ENCODE data around the gene PTPRD.

DNA sequence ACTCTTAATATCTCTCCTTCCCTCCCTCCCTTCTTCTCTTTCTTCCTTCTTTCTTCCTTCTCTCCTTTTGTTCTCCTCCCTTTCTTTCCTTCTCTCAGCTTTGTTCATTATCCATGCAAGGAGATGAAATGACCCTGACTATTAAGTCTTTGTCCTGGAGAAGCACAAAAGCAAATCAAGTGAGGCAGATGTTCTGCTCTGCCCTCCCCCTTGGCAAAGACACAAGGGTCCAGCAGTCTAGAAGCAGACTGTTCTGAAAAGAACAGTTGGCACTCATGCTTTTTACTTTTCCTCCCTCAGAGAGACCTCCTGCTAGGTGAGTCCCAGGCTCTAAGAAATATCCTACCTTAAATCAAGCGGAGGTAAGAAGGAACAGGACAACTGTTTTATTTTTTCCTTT, 1745.7 kb downstream of the PTPRD start:
- TF ChIP-seq, protein P1, sequence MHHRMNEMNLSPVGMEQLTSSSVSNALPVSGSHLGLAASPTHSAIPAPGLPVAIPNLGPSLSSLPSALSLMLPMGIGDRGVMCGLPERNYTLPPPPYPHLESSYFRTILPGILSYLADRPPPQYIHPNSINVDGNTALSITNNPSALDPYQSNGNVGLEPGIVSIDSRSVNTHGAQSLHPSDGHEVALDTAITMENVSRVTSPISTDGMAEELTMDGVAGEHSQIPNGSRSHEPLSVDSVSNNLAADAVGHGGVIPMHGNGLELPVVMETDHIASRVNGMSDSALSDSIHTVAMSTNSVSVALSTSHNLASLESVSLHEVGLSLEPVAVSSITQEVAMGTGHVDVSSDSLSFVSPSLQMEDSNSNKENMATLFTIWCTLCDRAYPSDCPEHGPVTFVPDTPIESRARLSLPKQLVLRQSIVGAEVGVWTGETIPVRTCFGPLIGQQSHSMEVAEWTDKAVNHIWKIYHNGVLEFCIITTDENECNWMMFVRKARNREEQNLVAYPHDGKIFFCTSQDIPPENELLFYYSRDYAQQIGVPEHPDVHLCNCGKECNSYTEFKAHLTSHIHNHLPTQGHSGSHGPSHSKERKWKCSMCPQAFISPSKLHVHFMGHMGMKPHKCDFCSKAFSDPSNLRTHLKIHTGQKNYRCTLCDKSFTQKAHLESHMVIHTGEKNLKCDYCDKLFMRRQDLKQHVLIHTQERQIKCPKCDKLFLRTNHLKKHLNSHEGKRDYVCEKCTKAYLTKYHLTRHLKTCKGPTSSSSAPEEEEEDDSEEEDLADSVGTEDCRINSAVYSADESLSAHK (tag by site-specific recombination; IDR thresholded peaks at IDR 0.05), result no peak
- TF ChIP-seq ZNF24 (tag by site-specific recombination; IDR thresholded peaks at IDR 0.05) (no peak), GLIS2 (tag by site-specific recombination; IDR thresholded peaks at IDR 0.05) (no peak), ZNF664 (tag by site-specific recombination; IDR thresholded peaks at IDR 0.05) (no peak)
